HG03342 (cell line): ENCODE data around the gene USP54.

Experiments
- ATAC-seq: cut with Tn5 transposase; IDR thresholded peaks from one replicate; pipeline ENCODE4 v1.9.1; 2021; ENCODE audit warnings: mild to moderate bottlenecking, moderate library complexity; ENCODE audit not compliant: unreplicated experiment

Gene USP54

GRCh38 chr10:73537288-73537687, 53.9 kb downstream of the USP54 start:
- ATAC-seq: no peak

- ATAC-seq: no peak
Observed at GRCh38 chr10:73534857-73535256, 56.3 kb downstream of the USP54 start.

- ATAC-seq: no peak
Observed at GRCh38 chr10:73529089-73529832, 61.9 kb downstream of the USP54 start.

- no peak for ATAC-seq
Observed at GRCh38 chr10:73522263-73522662, 68.9 kb downstream of the USP54 start.

- no peak for ATAC-seq
Observed at GRCh38 chr10:73519336-73519735, 71.8 kb downstream of the USP54 start.

- ATAC-seq: no peak
Observed at GRCh38 chr10:73517166-73517888, 73.8 kb downstream of the USP54 start.

- ATAC-seq: no peak
Observed at GRCh38 chr10:73512207-73512743, 78.9 kb downstream of the USP54 start.

GRCh38 chr10:73509695-73510094, 81.4 kb downstream of the USP54 start:
- no peak for ATAC-seq

- no peak for ATAC-seq
Observed at GRCh38 chr10:73506491-73506890, 84.7 kb downstream of the USP54 start.

GRCh38 chr10:73506074-73506473, 85.1 kb downstream of the USP54 start:
- no peak for ATAC-seq

GRCh38 chr10:73503037-73503436, 88.1 kb downstream of the USP54 start:
- ATAC-seq: no peak

GRCh38 chr10:73501651-73502050, 89.5 kb downstream of the USP54 start:
- ATAC-seq: no peak

- no peak for ATAC-seq
Observed at GRCh38 chr10:73497623-73498022, 93.5 kb downstream of the USP54 start.

GRCh38 chr10:73495884-73496674, 95.1 kb downstream of the USP54 start, which contains the start of gene PPP3CB:
TSS of gene PPP3CB (minus strand) at chr10:73496024. CDS start at chr10:73495889, 135 bp downstream.
- ATAC-seq: peak; percentile 50

- peak; percentile 90 for ATAC-seq
Observed at GRCh38 chr10:73495226-73495883, 95.8 kb downstream of the USP54 start.

GRCh38 chr10:73494877-73495225, 96.3 kb downstream of the USP54 start:
- ATAC-seq: no peak

GRCh38 chr10:73494213-73494612, 96.9 kb downstream of the USP54 start:
- no peak for ATAC-seq

GRCh38 chr10:73493781-73494180, 97.4 kb downstream of the USP54 start:
- ATAC-seq: no peak

GRCh38 chr10:73486601-73487000, 104.5 kb downstream of the USP54 start:
- ATAC-seq: no peak

GRCh38 chr10:73485320-73485719, 105.8 kb downstream of the USP54 start:
- ATAC-seq: no peak

- no peak for ATAC-seq
Observed at GRCh38 chr10:73480158-73480557, 111.0 kb downstream of the USP54 start.
